AG08395 (cell line): ENCODE measurements around the gene FGF12.

Experiments
- DNase-seq: peaks from one replicate; pipeline ENCODE4 v3.0.0; 2012; ENCODE audit warnings: mixed read lengths, low spot score

Gene FGF12

GRCh38 chr3:192336286-192336685 is 391.1 kb downstream of the FGF12 start:
- DNase-seq, result no peak

GRCh38 chr3:192332386-192333291 is 394.7 kb downstream of the FGF12 start:
- no peak for DNase-seq

DNA sequence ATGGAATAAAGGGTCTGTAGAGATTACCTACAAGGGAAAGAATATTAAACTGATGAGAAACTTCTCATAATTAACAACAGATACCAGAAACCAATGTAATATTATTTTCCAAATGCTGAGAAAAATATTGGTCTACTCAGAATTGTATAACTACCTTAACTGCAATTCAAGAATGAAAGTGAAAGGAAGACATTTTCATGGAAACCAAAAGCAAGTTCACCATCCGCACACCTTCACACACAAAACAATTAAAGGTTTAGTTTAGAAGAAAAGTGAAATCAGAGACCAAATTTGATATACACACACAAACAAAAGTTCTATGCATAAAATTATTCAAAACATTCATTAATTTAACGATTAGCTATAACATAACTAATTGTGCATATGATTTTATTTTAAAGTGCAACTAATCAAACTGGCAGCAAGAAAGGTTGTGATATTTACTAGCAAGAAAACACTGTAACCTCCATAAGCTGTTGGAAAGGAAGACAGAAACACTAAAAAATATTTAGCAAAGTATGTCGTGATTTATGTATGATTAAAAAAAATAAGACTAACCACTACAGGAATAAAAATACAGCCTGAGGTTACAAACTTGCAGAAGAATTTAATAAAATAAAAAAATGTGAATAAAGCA is 395.5 kb downstream of the FGF12 start:
- DNase-seq, result no peak

DNA sequence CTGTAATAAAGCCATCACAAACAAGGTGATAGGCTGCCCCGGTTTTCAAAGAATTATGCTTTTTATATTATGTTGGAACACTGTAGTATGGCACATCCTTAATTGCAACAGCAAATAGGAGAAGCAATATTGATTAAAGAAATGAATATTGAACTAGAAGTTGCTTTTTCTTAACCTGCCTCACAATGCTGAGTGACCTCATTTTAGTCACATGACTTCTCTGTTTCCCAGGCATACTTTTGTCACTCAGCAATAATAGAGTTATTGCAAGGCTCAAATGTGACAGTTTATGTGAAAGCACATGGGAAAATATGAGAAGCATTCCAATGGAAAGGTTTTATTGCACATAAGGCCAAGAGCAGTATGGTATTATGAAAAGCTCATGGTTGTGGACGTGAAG is 400.7 kb downstream of the FGF12 start:
- no peak for DNase-seq

GRCh38 chr3:192317564-192317963 is 409.8 kb downstream of the FGF12 start:
- DNase-seq, result no peak

- no peak for DNase-seq
These were observed 413.7 kb downstream of the FGF12 start for GRCh38 chr3:192313605-192314004.

DNA sequence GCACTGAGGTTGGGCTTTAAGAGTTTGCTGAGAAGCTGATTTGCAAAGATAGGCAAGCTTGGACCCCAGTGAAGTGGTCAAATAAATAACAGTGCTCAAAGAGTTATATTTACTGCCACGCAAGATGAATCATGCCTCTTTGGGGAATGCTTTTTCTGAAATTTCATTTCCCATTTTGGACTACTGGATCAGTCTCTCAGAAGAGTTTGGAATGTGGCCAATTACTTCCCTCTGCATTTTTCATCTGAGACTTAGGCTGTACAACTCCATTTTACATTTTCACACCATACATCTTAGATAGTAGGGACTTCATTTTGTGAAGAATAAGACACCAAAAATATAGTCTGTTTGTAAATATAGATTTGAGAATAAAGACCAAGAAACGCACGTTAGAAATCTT is 419.7 kb downstream of the FGF12 start:
- no peak for DNase-seq

GRCh38 chr3:192303235-192303634 is 424.1 kb downstream of the FGF12 start:
- no peak for DNase-seq

DNA sequence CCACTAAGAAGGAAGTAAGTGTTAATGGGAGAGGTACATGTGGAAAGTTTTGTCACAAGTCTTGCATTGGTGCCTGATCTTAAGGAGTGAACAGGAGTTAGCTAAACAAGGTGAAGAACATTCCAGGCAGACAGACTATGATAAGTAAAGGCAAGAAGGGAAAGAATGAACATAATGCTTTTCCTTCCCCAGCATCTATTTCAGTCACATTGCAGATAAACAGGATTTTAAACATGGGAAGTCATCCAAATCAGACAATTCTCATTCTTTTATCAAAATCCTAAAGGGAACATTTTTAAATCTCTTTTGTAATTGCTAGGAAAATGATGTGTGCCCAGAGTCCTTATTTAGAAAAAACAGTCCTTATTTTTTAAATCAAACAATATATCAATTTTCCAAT is 424.6 kb downstream of the FGF12 start:
- DNase-seq, result no peak

- no peak for DNase-seq
These were observed 427.4 kb downstream of the FGF12 start for GRCh38 chr3:192299921-192300320.

GRCh38 chr3:192296845-192297244 is 430.5 kb downstream of the FGF12 start:
- no peak for DNase-seq

DNA sequence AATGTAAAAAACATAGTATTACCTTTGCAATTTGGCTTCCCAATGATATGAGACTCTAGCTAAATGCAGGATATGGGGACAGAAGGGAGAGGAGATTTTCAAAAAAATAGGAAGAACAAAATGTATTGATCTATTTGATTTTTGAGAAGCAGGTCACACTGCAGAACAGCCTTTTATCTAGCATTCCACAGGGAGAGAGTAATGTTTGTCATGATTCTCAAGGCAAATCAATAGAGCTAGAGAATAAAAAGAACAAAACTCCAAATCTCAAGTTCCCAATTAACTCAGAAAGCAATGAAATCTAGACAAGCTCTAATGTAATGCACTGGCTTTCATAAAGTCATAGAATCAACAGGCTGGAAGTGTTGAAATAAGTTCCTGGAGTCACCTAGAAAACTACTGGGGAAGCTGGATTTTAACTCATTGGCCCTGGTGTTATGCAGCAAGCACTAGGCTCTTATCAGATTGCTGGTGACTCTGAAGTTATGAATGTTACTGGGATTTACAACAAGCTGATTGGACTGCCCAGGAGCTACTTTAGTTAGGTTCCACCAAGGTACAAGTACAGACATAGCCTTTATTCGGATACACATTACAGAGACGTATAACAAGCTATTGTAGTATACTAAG is 442.8 kb downstream of the FGF12 start:
- no peak for DNase-seq

DNA sequence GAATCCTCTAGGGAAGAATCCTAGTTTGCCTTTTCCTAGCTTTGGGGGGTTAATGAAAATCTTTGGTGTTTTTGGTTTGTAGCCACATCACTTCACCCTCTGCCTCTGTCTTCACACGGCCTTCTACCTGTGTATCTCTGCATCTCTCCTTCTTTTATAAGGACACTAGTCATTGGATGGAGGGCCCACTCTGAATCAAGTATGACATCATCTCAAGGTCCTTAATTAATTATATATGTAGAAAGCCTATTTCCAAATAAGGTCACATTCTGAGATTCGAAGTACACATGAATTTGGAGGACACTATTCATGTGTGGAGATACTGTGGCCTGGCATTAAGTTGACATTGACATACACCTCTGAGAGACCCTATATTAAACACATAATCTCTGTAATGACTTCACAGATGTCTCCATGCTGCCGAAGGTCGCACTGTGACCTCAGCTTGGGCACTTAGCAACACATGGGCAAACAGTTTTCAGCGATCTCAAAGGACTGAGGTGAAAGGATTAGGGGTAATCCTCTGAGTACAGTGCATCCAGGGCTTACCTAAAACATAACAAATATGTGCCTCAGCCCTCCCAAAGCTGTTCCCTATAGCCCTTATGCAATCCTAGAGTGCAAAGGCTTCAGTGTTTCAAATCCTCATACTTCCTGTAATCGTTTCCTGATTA is 446.0 kb downstream of the FGF12 start:
- no peak for DNase-seq

GRCh38 chr3:192279664-192280063 is 447.7 kb downstream of the FGF12 start:
- DNase-seq, result no peak

DNA sequence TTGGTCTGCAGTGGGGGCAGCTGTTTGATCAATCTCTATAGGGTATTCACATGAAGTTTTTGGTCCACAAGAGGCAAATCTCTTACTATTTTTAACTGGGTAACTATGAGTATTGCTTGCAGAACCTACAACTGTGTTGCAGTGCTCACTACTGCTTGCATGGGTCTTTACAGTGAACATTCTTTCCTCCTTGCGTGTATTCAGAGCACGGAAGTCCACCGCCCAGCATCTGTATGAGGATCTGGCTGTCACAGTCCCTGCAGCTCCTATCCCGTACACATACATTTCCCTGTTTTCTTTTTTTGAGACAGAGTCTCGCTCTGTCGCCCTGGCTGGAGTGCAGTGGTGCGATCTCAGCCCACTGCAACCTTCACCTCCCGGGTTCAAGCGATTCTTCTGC is 449.9 kb downstream of the FGF12 start:
- DNase-seq, result no peak

GRCh38 chr3:192275741-192276355 is 451.5 kb downstream of the FGF12 start:
- DNase-seq, result no peak

DNA sequence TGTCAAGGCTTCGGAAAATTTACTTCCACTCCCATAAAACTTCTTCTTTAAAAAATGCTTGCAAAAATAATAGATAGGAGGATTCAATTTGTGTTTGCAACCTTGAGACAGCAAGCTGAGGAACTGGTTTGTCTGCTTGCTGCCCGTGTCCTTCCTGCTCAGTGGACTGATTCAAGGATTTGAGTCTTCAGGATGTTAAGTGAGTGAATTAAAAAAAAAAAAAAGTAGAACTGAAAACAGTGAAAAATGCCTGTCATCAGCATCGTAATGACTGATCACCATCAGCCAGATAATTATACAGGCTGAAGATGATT is 453.7 kb downstream of the FGF12 start:
- no peak for DNase-seq

DNA sequence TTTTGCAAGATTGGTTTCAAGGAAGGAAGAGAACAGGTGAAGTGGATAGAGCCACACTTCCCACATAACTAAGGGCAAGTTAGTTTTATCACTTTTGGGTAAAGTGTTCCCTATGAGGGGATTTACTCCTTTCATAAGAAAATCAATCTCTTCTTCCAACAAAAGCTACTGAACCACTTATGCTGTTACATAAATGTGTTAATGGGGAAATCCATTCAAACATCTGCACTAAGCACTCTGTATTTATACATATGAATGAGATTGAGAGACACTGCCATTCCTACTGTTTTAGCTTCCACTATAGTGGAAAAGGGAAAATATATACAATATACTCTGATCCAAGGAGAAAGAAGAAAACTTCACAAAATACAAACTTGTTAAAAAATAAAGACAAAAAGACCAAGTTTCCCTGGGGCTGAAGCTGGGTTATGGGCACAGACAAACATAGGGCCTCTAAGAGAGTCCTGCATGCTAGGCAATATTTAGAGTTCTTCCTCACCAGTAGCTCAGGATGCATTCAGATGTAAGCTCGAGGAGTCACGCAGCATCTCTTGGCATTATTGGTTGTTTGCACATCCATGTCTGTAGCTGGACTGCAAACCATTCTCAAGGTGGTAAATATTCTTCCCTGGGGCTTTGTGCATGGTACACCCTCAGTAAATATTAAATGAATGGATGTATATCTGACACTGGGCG is 454.2 kb downstream of the FGF12 start:
- DNase-seq, result no peak

- DNase-seq, result no peak
These were observed 465.3 kb downstream of the FGF12 start for GRCh38 chr3:192262001-192262400.

DNA sequence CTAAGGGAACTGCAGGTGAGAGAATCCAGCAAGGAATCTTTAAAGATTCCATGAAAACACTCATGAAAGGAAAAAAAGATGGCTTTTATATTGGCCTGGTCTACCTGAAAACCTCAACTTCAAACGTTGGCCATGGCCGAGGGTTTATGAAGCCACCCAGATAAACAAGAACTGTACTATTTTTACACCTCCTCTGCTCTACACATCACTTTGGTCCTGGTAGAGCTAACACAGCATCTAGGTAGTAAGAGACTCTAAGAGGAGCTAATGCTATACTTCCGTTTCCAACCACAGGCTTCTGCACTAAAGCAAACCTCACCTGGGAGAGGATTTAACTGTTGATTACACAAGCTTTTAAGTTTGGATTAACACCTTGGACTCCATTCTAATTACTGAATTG is 466.2 kb downstream of the FGF12 start:
- DNase-seq, result no peak

DNA sequence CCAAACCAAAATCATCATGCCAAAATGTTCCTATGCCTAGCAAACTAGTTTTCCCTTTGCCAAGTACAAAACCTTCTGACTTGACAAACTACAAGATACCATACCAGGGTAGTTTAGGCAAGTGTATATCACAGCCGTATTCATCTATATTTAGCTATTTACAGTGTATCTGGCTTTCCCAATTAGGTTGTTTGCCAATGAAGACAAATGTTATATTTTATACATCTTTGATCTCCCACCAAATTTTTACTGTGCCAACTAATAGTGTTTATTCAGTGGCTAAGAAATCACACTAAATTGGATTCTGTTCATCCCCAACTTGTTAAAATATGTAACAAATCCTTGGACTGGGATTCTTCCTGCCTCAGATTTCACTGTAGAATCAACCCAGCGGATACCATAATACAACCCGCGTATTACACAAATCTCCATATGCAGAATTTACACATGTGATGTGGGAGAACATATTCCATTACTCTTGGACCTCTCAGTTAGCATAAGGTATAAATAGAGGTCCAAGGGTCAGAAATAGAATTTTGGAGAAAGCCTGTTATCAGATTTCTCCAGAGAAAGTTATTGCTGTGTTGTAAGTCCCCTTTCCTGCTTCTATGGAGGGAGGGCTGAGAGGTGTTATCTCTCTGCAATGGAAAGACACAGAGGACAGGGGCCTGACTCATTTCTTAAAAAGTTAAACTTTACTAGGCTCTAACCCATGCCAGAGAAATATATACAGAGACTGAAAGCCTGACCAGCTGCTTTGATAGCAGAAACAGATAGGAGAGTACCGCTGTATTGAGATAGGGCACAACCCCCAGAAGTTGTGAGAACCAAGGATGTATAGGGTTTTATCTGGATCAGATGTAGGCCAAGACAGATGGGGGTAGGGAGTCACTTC is 467.0 kb downstream of the FGF12 start:
- no peak for DNase-seq
